TTC549 (cell line): ENCODE results near the gene SLC4A1.
"Not testable (repeated sequence)": the region's sequence is repeated elsewhere in the genome, so short reads cannot be mapped to it uniquely, and the experiment has no call there.

Experiments
- FAIRE-seq: peaks from 2 replicates; lab custom pipeline; 2012; peaks lifted over from hg19 to GRCh38; lab: Jason Lieb, UNC

The SLC4A1 gene

DNA sequence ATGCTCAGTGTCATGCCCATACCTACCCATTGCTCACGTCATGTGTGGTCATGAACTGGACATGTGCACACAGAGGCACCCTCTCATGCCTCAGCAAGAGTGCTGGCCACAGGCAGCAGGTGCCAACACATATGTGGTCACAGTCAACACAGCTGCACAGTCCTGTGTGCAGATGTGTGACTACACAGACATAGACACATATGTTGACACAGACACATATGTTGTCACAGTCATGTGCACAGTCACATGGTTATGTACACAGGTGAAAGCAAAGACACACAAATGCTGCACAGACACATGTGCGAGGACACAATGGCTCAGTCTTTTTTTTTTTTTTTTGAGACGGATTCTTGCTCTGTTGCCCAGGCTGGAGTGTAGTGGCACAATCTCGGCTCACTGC, 11.3 kb downstream of the SLC4A1 start:
- FAIRE-seq, result no peak

DNA sequence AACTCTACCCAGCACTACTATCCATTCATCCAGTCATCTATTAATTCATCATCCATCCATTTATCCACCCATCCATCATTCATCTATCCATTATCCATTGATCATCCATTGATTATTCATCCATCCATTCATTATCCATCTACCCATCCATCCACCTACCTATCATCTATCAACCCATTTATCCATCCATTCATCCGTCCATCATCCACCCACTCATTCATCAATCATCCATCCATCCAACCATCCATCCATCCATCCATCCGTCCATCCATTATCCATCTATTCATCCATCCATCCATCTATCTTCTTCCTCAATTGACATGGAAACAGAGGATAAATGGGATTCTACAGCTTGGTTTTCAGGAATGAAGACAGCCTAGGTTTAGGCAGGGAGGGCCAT, 12.0 kb downstream of the SLC4A1 start:
- no peak for FAIRE-seq

DNA sequence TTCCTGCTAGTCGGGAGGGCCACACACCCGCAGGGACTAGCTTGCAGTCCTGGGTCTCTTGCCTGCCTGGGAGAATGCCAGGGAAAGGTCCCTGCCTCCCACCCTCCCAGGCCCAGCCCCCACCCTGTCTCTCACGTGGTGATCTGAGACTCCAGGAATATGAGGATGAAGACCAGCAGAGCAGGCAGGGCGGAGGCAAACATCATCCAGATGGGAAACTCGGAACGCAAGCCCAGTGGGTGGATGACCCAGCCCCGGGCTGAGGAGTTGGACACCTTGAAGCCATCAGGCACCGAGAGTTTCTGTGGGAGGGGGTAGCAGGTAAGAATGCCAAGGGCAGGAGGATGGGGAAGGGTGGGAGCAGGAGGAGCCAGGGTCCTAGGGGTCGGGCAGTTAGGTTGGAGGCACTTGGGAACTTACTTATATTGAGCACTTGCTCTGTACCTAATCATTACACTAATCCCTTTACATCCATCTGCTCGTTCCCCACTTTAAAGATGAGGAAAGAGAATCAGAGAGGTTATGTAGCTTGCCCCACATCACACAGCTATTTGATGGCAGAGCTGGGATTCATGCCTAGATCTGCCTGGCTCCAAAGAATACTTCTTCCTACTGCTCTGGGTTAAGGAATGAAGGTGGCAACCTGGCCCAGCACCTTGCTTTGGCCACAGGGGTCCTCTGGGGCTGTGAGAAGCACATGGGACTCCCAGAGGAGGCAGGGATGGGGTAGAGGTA, 13.4 kb downstream of the SLC4A1 start:
- no peak for FAIRE-seq

DNA sequence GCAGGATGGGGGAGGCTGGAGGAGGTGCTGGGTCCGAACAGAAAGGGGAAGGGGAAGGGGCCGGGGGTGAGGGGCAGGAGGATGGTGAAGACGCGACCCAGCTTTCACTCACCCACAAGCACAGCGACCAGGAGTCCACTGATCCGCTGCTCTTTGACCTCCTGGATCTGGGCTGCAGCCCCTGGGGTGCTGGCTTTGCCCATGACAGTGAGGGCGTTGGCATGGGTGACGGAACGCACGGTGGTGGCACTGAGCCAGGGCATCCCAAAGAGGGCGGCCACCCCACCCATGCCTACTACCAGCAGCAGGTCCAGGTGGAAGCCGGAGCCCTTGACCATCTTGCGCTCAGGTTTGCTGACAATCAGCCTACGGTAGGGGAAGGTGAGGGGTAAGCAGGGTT, 14.9 kb downstream of the SLC4A1 start:
- FAIRE-seq, result no peak

DNA sequence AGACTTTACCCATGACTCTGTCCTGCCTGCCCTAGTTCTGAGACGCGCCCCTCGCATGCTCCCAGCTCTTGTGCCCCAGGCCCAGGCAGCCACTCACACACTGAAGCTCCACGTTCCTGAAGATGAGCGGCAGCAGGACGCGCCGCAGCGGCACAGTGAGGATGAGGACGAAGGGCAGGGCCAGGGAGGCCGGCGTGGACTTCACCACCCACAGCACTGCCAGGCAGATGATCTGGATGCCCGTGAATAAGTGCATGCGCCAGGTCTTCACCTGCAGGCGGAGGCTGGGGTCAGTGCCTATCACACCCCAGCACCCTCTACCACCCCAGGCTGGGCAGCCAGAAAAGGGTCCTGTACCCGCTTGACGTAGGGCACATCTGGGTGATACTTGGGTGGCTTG, 16.9 kb downstream of the SLC4A1 start:
- FAIRE-seq, result no peak

DNA sequence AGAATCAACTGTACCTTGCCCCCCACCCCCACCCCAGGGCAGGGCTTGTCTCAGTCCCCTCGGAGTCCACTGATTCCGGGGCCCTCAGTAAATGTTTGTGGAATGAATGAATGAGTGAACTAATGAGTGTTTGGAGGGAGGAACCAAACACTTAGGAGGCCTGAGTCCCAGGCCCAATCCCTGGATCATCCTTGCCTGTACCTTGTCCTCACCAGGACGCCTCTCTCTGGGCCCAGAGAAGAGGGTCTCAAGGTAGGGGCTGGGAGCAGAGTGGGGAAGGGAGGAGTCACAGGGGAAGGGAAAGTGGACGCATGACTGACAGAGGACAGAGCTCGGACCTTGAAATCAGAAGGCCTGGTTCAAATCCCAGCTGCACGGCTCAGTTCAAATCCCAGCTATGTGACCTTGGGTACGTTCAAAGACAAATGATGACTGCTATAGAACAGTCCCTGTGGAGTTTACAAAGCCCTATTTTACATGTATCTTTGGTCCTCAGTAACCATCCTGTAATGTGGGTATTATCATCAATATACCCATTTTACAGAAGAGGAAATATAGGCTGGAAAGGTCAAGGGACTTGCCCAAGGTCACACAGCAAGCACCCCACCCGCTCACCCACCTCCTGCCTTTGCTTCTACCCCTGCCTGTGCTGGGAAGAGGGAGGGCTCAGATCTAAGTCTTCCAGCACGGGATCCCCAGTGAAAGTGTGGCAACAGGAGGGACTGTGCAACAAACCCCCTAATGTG, 18.3 kb downstream of the SLC4A1 start:
- no peak for FAIRE-seq

DNA sequence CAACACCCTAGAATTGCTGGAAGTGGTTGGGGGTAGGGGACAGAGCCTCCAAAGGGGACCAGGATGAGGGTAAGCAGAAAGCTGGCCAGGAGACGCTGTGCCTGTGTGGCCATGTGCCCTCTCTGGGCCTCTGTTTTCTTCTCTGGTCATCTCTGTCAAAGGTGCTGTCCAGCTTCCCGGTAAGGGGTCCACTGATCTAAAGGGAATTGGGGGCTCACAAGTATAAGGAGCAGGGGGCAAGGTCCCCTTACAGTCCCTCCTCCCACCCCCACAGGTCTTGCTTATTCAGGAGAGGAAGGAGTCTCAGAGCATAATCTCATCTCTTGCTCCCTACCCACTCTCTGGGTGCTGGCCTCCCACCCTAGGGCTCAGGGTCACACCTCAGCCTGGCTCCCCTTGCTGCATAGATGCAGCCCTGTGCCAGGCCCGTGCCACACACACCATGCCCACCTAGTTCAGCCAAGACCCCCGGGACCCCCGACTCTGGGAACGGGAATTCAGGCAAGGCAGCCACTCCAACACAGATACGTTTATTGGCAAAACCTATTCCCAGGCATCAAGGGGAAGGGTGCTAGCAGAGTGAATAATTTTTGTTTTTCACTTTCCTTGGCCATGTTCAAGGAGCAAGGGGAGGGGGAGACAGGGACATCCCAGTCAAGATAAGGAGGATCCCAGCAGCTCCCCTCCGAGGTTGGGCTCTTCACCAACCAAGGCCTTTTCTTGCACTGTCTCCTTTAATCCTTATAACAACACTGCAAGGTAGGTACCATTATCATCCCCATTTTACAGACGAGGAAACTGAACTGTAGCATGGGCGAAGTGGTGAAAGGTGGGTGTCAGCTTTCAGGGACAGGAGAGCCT, 19.8 kb downstream of the SLC4A1 start:
- FAIRE-seq, result no peak

DNA sequence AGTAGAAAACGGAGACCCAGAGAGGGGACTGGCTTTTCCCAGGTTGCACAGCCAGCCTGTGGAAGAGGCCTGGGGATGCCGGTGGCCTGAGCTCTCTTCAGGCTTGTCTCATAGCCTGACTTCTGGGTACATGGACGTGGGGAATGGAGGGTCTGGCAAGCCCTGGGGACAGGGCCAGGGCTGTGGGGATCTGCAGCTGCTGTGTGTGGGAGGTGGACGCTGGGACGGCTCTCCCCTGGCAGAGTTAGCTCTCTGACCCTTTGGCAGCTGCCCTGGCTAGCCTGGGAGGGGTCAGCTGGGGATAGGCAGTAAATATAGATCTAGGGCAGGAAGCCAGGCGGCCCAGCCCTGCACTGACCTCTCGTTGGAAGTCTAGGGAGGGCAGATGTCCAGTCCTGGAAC, 20.5 kb downstream of the SLC4A1 start:
- no peak for FAIRE-seq

DNA sequence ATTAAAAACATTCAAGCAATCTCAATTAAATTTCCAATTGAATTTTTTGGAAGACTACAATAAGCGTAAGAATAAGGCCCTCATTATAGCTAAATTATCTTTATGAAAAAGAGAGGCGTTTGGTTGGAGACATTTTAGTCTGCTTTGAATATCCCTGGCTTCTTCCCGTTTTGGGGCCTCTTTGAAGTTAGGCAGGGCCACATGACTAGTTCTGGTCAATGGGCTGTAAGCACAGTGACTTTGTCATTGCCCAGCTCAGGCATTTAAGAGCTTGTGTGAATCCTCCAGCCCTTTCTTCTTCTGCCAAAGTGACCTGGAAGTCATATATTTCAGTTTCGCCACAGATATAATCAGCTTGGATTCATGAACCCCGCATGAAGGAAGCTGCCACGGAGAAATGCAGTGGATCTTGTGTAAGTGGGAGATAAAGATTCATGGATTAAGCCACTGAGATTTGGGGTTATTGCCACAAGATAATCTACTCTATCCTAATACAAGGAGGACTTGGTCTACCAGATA, 26.8 kb downstream of the SLC4A1 start:
- no peak for FAIRE-seq

DNA sequence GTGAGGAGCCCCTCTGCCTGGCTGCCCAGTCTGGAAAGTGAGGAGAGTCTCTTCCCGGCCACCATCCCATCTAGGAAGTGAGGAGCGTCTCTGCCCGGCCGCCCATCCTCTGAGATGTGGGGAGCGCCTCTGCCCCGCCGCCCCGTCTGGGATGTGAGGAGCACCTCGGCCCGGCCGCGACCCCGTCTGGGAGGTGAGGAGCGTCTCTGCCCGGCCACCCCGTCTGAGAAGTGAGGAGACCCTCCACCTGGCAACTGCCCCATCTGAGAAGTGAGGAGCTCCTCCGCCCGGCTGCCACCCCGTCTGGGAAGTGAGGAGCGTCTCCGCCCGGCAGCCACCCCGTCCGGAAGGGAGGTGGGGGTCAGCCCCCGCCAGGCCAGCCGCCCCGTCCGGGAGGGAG, 30.0 kb downstream of the SLC4A1 start:
- FAIRE-seq, result not testable (repeated sequence)

DNA sequence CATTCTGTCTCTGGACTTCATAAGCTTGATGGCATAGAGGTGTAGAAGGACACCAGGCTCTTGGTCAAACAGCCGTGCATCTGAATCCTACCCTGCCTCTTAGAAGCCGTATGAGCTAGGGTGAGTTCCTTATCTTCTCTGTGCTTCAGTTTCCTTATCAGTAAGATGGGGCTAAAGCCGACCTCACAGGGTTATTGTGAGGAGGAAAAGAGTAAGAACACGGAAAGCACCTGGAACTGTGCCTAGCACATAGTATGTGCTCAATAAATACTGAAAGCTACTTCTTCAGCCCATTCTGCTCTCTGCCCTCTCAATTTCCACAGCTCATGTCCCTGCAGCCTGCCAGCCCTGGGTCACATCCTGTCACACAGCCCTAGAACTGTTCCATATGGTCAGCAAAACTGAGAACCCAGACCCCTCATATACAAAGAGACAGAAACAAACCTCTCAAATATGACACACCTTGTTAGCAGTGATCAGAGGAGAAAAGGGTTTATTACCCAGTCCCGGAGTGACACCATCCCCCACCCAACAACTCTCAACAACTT, 31.4 kb downstream of the SLC4A1 start:
- no peak for FAIRE-seq

DNA sequence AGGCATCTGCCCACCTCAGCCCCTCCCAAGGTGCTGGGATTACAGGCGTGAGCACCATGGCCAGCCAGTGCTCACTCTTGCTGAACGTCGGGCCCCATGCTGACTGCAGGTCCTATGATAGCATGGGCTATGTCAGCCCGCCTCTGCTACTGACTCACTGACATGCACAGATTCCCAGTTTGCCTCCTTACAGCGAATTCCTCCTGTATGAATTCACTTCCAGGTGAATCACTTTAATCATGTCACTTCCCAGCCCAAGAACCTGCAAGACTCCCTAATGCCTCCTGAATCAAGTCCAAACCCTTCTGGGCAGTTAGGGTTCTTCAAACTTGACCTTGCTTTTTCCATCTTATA, 32.4 kb downstream of the SLC4A1 start:
- no peak for FAIRE-seq

DNA sequence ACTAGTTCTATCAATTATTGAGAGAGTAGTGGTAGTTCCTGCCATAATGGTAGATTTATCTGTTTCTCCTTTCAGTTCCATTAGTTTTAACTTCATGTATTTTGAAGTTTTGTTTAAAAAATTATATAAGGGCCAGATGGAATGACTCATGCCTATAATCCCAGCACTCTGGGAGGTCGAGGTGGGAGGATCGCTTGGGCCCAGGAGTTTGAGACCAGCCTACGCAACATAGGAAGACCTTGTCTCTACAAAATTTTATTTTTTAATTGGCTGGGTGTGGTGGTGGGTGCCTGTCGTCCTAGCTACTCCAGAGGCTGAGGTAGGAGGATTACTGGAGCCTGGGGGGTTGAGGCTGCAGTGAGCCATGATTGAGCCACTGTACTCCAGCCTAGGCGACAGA, 34.4 kb downstream of the SLC4A1 start:
- FAIRE-seq, result no peak

DNA sequence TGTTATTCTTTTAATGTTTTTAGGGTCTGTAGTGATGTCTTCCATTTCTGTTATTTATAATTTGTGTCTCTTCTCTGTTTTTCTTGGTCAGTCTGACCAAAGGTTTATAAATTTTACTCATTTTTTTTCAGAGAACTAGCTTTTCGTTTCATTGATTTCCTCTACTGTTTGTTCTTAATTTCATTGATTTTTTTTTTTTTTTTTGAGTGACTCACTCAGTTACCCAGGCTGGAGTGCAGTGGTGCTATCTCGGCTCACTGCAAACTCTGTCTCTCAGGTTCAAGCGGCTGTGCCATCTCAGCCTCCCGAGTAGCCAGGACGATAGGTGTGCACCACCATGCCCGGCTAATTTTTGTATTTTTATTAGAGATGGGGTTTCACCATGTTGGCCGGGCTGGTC, 35.9 kb downstream of the SLC4A1 start:
- no peak for FAIRE-seq

DNA sequence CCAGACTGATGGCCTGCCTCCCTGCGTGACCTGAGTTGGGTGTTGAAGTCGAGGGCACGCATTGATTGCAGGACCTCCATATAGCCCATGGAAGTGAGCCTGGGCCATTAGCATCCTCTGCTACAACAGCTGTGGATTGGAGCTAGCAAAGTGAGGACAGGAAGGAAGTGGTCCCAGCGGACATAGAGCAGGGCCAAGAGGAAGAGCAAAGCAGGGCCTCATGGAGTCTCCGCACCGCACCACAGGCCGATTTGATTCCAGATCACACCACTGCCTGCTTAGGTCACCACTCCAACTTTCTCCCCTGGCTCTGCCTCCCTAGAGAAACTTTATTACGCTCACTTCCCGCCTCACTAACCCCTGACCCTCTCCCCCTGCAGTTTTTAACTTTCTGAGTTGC, 37.8 kb downstream of the SLC4A1 start:
- no peak for FAIRE-seq

DNA sequence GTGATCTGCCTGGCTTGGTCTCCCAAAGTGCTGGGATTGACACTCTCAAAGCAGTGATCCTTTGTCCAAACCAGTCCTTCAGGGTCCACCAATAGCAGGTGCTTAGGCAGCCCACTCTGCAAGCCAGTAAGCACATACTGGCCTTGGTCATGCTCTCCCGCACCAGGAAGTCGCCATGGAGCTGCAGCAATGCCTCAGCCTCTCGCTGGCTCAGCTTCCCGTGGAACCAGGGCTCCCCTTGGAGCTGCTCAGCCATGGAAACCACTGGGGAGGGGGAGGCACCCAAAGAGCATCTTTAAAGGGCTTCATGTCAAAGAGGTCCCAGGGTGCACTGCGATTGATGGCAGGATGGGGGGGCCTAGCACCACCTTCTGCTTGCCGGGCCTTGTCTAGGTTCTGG, 38.8 kb downstream of the SLC4A1 start:
- no peak for FAIRE-seq

DNA sequence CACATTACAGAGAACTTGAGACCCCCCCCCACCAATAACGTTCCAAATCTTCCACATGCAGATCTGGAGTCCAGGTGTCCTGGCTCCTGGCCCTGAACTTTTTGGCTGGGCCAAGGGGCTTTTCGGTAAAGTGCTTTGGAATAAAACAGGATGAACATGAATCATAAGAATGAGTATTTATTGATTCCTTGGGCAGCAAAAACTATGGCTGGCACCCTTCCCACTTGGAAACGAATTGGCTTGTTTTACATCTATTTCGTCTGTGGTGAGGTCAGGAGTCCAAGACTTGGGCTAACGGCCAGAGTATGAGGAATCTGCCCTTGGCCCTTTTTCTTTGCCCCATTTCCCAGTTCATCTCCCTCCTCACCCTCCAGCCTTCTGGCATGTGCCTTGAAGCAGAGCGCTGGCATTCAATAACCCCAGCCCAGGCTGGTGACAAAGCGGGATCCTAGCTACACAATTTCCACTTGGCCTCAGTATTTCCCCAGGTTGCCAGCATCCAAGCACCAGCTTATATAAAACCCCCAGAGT, 44.3 kb downstream of the SLC4A1 start:
- FAIRE-seq, result no peak

DNA sequence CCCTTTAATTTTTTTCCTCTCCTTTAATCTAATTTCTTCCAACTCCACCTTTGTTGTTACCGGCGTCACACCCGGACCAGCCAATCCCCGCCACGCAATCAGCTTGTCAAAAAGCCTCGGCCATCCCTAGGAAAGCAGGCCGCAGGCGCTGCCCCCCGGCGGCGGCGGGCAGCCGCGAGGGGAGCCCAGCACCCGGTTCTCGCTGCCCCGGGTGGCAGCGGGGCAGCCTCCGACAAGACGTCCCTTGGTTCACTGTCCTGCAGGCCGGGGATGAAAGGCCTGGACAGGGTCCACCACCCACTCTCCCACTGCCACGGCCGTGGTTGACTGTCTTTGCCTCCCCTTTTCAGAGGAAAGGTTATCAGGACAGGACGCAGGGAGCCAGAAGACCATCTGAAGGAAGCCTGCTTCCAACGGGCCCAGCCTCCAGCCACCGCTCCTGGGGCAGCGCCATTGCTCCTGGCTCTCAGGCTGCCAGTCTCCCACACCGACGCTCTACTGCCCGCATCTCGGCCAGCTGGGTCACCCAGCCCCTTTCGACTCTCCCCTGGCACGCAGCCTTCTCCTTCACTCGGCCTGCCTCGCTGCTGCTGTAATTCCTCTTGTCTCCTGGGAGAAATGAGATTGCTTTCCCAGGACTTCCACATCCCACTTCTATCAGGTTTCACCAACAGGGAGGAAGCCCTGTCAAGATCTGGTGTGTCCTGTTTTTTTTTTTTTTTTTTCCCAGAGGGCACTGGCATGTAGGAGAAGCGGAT, 45.6 kb downstream of the SLC4A1 start:
- no peak for FAIRE-seq

DNA sequence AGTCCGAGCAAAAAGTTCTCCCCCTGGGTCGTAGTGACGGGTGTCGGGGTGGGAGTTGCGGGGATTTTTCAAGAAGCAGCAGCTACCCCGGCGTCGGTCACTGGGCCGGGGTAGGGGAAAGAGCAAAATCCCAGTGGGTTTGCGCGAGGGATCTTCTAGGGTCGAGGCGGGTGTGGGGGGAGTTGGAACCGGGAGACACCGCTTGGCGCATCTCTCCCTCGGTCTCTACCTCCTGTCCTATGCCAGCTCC, 46.1 kb downstream of the SLC4A1 start:
- no peak for FAIRE-seq

DNA sequence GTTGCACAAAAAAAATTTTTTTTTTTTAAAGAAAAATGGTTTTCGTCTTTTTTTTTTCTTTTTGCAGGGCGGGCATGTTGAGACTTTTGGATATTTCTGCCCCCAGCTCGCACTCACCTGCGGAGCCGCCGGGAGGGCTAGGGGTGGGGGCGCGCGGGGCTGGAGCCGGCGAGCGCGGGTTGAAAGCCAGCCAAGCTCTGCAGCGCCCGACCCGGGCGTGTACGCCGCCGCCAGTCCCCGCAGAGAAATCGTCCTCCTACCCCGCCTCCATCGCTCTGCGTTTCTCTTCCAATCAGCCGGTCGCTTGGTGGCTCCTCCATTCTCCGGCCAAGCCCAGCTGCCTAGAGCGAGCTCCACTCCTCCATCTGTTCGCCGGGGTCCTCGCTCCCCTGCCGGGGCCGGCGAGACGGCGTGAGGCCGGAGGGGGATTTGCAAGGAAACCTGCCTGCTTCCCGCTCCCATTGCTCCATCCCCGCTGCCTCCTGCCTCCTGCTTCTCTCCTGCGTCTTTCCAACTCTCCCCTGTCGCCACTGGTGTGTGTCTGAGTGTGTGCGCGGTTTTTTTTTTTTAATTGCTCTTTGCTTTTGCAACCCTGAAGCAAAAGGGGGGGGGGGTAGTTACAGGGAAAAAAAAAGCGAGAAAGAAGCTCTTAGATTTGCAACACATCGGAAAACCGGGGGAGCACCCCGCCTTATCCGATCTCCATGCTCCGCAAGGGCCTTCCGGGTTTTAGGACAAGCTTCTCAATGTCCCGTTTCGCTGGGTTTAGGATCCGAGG, 46.7 kb downstream of the SLC4A1 start:
- no peak for FAIRE-seq
